Prostate gland (tissue), 2 donors: Measurements from ENCODE around the gene CD3E.

ENCODE experiments used
- POLR2AphosphoS5 ChIP-seq: sonication (generic); formaldehyde crosslinking; IDR thresholded peaks from one replicate; pipeline ENCODE4 v1.6.1; 2017; ENCODE audit warnings: antibody characterized with exemption
- TF ChIP-seq, protein P1 (sequence below), 4 experiments: fragments of 200-600 bp in 2 of 4; fragments of 450-650 bp in 2 of 4; sonication (generic) in 2 of 4; IDR thresholded peaks; 1 replicate in 3 of 4; 2 replicates in 1 of 4; pipeline ENCODE4 v1.5.1; 2016 to 2019; ENCODE audit warnings: antibody characterized with exemption in 4 of 4, mild to moderate bottlenecking in 2 of 4, moderate library complexity in 2 of 4

DNA sequence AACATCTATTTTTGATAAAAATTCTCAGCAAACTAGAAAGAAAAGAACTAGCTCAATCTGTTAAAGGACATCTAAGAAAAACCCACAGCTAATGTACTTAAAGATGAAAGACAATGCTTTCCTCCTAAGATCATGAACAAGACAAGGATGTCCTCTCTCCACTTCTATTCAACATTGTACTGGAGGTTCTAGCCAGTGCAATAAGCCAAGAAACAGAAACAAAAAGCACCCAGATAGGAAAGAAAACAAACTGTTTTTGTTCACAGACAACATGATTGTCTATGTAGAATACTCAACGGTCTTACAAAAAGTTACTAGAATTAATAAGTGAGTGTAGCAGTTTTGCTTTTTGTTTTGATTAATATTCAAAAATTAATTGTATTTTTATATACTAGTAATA is 30.2 kb downstream of the CD3E start:
- TF ChIP-seq, protein P1, sequence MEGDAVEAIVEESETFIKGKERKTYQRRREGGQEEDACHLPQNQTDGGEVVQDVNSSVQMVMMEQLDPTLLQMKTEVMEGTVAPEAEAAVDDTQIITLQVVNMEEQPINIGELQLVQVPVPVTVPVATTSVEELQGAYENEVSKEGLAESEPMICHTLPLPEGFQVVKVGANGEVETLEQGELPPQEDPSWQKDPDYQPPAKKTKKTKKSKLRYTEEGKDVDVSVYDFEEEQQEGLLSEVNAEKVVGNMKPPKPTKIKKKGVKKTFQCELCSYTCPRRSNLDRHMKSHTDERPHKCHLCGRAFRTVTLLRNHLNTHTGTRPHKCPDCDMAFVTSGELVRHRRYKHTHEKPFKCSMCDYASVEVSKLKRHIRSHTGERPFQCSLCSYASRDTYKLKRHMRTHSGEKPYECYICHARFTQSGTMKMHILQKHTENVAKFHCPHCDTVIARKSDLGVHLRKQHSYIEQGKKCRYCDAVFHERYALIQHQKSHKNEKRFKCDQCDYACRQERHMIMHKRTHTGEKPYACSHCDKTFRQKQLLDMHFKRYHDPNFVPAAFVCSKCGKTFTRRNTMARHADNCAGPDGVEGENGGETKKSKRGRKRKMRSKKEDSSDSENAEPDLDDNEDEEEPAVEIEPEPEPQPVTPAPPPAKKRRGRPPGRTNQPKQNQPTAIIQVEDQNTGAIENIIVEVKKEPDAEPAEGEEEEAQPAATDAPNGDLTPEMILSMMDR (IDR thresholded peaks at IDR 0.05): no peak
- TF ChIP-seq POLR2AphosphoS5: no peak
